ENCODE results near the gene PIGT. TPM values are rescaled to one million over a fixed set of nuclear protein-coding genes. Genes with fewer than 3 reads are reported as not detected.

Gene PIGT
- total and polyA plus RNA-seq, 2 of the 4 experiments (the other 2 are of a cell fraction), result 31.2 to 145 TPM

GRCh38 chr20:45407067-45407745 lies 8.7 kb upstream of the PIGT start:
- ChIA-PET POLR2A (ENCODE audit: unreplicated experiment) (interaction anchor here (0.6 kb wide), 1 partner anchor 19 kb away, joined by 3 read pairs; no protein-coding TSS in a partner anchor), CTCF (no interaction called here)
- Histone ChIP-seq H2BK120ac (ENCODE audit: low read depth, low read length) (no peak overlapping the region), H3K9me1 (ENCODE audit: insufficient read depth, low read length) (no peaks in the 10 kb centered on the region), H4K5ac (ENCODE audit: low read depth, low read length) (no peak overlapping the region), H4K91ac (ENCODE audit: insufficient read depth, low read depth, low read length) (no peak overlapping the region), H3K4me3 (ENCODE audit: insufficient read depth, low read depth, low read length) (peak overlapping the region; percentile 63), H2AK9ac (replicated peaks; ENCODE audit: low read depth, low read length, poor library complexity) (peak overlapping the region; percentile 1), H3K14ac (replicated peaks; ENCODE audit: low read depth, low read length) (peak overlapping the region; percentile 21; the same call in 1 of the 2 replicates), H3K4ac (ENCODE audit: low read depth, low read length) (peak overlapping the region; percentile 62; the same call in 1 of the 2 replicates), H2BK20ac (ENCODE audit: low read depth, low read length) (no peak overlapping the region), H2AK5ac (ENCODE audit: low read depth, low read length) (no peak overlapping the region), H3K36me3 (ENCODE audit: control insufficient read depth, insufficient read depth, low read length) (no peaks in the 10 kb centered on the region; the same call in 1 of the 2 replicates), H2BK5ac (ENCODE audit: low read depth, low read length, poor library complexity, severe bottlenecking) (no peak overlapping the region), H4K8ac (ENCODE audit: low read depth in 2 of 2, low read length in 2 of 2) (peak overlapping the region; percentile 48 to 59; a peak in 2 of 4 replicates), H4K20me1 (ENCODE audit: insufficient read depth, low read length) (no peaks in the 10 kb centered on the region), H3K4me1 (ENCODE audit: control insufficient read depth, insufficient read depth, low read length) (peaks cover 4% of the 10 kb centered on the region; the same call in 1 of the 2 replicates), H2BK15ac (ENCODE audit: low read depth, low read length) (no peak overlapping the region), H3K18ac (ENCODE audit: low read depth, low read length) (no peak overlapping the region; the same call in 1 of the 2 replicates), H3K56ac (ENCODE audit: extremely low read depth, insufficient read depth, low read length) (no peak overlapping the region), H3K9me3 (ENCODE audit: control insufficient read depth, insufficient read depth, low read length) (no peaks in the 10 kb centered on the region), H2AFZ (replicated peaks; ENCODE audit: low read length, poor library complexity) (peak overlapping the region; percentile 92), H3K9ac (ENCODE audit: low read depth, low read length) (peak overlapping the region; percentile 56), H3K27ac (ENCODE audit: insufficient read depth, low read length) (peak overlapping the region; percentile 4; the same call in 1 of the 2 replicates), H3K23ac (ENCODE audit: low read depth, low read length) (peak overlapping the region; percentile 24), H3K79me1 (ENCODE audit: low read depth in 1 of 2, low read length in 2 of 2) (peaks cover 0 to 10% of the 10 kb centered on the region in 2 experiments; a peak in 2 of 4 replicates), H3K4me2 (ENCODE audit: low read depth, low read length) (peak overlapping the region; percentile 91), H3K27me3 (ENCODE audit: control insufficient read depth, insufficient read depth, low read length) (no peaks in the 10 kb centered on the region)
- in situ Hi-C loops (cut with MboI; ENCODE audit: low sequenced_read_pairs), result no loop called here
- no TSS peak for BruUV-seq (replicated peaks)
- dilution Hi-C loops (cut with HindIII; ENCODE audit: low sequenced_read_pairs, unreplicated experiment), result no loop called here
- ATAC-seq (ENCODE audit: low read depth) (peak; percentile 15), DNase-seq (no peak)
- intact Hi-C loops (cut with micrococcal nuclease), result no loop called here
- 16% methylated on average over 12 of the region's 30 CpGs; no CpG with 5 or more reads in 1 of the 2 experiments for WGBS, 2 experiments (ENCODE audit: extremely low coverage in 2 of 2, insufficient read length in 1 of 2)
- TF ChIP-seq RFX5 (IDR thresholded peaks at IDR 0.05; ENCODE audit: low read depth, low read length) (no peak), SMC3 (IDR thresholded peaks at IDR 0.05; ENCODE audit: low read depth, low read length) (no peak), MAFK (IDR thresholded peaks at IDR 0.05; ENCODE audit: low read depth, low read length) (no peak), CTCF (conservative IDR thresholded peaks at IDR 0.05; ENCODE audit: low read depth, low read length) (no peak), MXI1 (IDR thresholded peaks at IDR 0.05; ENCODE audit: borderline replicate concordance, low read depth, low read length) (no peak), MAZ (IDR thresholded peaks at IDR 0.05; ENCODE audit: borderline replicate concordance, low read depth, low read length) (no peak), CHD1 (IDR thresholded peaks at IDR 0.05; ENCODE audit: low read depth, low read length) (no peak), USF2 (IDR thresholded peaks at IDR 0.05; ENCODE audit: low read depth, low read length) (no peak), POLR2A (IDR thresholded peaks at IDR 0.05; ENCODE audit: low read depth, low read length) (no peak), ELK1 (IDR thresholded peaks at IDR 0.05; ENCODE audit: borderline replicate concordance, low read depth, low read length) (no peak), FOS (IDR thresholded peaks at IDR 0.05; ENCODE audit: low read depth, low read length) (no peak), RAD21 (IDR thresholded peaks at IDR 0.05; ENCODE audit: low read length) (no peak), BHLHE40 (IDR thresholded peaks at IDR 0.05; ENCODE audit: low read depth, low read length) (no peak), NFE2L2 (IDR thresholded peaks at IDR 0.05; ENCODE audit: low read depth, low read length) (no peak), CEBPB (IDR thresholded peaks at IDR 0.05; ENCODE audit: low read depth, low read length) (no peak)

All from IMR-90 (cell line).